ENCODE results near the gene CLCN6.

- no peak for TF ChIP-seq CREB1 (IDR thresholded peaks at IDR 0.05; ENCODE audit: low read depth)
- no peak for TF ChIP-seq USF1 (IDR thresholded peaks at IDR 0.05)
- no peak for TF ChIP-seq REST (IDR thresholded peaks at IDR 0.05; ENCODE audit: low read depth)
- TF ChIP-seq CEBPB (IDR thresholded peaks at IDR 0.05) = no peak
- no peak for TF ChIP-seq EGR1 (IDR thresholded peaks at IDR 0.05)
- TF ChIP-seq TCF12 (IDR thresholded peaks at IDR 0.05; ENCODE audit: low read depth) = no peak
- TF ChIP-seq NFIC (IDR thresholded peaks at IDR 0.05) = no peak
- TF ChIP-seq TAF1 (IDR thresholded peaks at IDR 0.05; ENCODE audit: low read depth) = no peak
- no peak for TF ChIP-seq MAX (IDR thresholded peaks at IDR 0.05)
- TF ChIP-seq YY1 (IDR thresholded peaks at IDR 0.05; ENCODE audit: low read depth) = no peak
- TF ChIP-seq EP300 (IDR thresholded peaks at IDR 0.05; ENCODE audit: borderline replicate concordance) = no peak
- no peak for TF ChIP-seq RAD21 (IDR thresholded peaks at IDR 0.05; ENCODE audit: low read depth)
Observed at GRCh38 chr1:11795238-11795890, 10.6 kb upstream of the CLCN6 start.

Data from Ishikawa (cell line).